ENCODE data around the gene FLT3.

- TF ChIP-seq CTCF (IDR thresholded peaks at IDR 0.05; ENCODE audit: low read depth, low read length): no peak
- no peak for TF ChIP-seq EZH2phosphoT487 (IDR thresholded peaks at IDR 0.05; ENCODE audit: low read depth)
Observed at GRCh38 chr13:28092431-28092830, 7.9 kb downstream of the FLT3 start.

Data from OCI-LY3 (cell line).